AG04450 (cell line): ENCODE data around the gene OGFOD3. TPM values are rescaled to one million over a fixed set of nuclear protein-coding genes. Genes with fewer than 3 reads are reported as not detected.
"Not testable (repeated sequence)": the region's sequence is repeated elsewhere in the genome, so short reads cannot be mapped to it uniquely, and the experiment has no call there.

ENCODE experiments used
- CTCF ChIA-PET: fragments of 300-600, 350-600 bp; formaldehyde crosslinking; extraction: SDS; loops from one replicate; lab custom pipeline; 2022; ENCODE audit warnings: antibody characterized with exemption, inconsistent platforms; lab: Charles Lee
- POLR2A ChIA-PET: fragments of 350-600 bp; formaldehyde crosslinking; extraction: SDS; loops from one replicate; lab custom pipeline; 2021; ENCODE audit warnings: antibody characterized with exemption, inconsistent platforms; lab: Yijun Ruan, JAX
- DNase-seq: peaks from one replicate; pipeline ENCODE4 v3.0.0-alpha.2; 2011; ENCODE audit warnings: low read depth, low spot score
- H3K27ac ChIP-seq: one replicate; pipeline ENCODE4 v1.5.1; 2012; ENCODE audit warnings: low read depth, low read length, control low read depth
- H3K27me3 ChIP-seq: one replicate; pipeline ENCODE4 v1.6.0; 2012; ENCODE audit warnings: low read length; ENCODE audit not compliant: control insufficient read depth, insufficient read depth
- H3K4me3 ChIP-seq: 2 replicates; pipeline ENCODE4 v1.5.1; 2011; ENCODE audit warnings: mild to moderate bottlenecking, low read depth, low read length, control low read depth
- H3K9me3 ChIP-seq: 2 replicates; pipeline ENCODE4 v1.5.1; 2012; ENCODE audit warnings: low read length; ENCODE audit not compliant: control insufficient read depth, insufficient read depth
- polyA plus RNA-seq: library from polyadenylated mRNA; depleted of rRNA; stranded (reverse); fragments of >200 nt; gene quantifications from 2 replicates; pipeline ENCODE4 v1.2.3, GENCODE V29; 2011
- TF ChIP-seq, protein P1 (sequence below): IDR thresholded peaks from 2 replicates; pipeline ENCODE4 v1.5.1; 2011; ENCODE audit warnings: low read depth, low read length, control low read depth, inconsistent platforms

The OGFOD3 gene
- polyA plus RNA-seq, 1 experiment = 22.8 TPM

DNA sequence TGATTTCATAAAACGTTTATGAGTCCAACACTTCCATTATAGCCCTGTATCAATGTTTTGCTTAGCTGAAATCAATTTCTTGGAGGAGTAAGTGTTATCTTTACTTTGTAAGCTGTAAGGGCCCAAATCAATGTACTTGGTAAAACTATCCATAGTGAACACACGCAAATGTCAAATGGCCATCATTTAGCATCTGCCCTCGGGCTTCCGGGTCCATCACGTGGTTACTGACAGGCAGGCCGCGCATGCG, 39.5 kb upstream of the OGFOD3 start:
- TF ChIP-seq, protein P1, sequence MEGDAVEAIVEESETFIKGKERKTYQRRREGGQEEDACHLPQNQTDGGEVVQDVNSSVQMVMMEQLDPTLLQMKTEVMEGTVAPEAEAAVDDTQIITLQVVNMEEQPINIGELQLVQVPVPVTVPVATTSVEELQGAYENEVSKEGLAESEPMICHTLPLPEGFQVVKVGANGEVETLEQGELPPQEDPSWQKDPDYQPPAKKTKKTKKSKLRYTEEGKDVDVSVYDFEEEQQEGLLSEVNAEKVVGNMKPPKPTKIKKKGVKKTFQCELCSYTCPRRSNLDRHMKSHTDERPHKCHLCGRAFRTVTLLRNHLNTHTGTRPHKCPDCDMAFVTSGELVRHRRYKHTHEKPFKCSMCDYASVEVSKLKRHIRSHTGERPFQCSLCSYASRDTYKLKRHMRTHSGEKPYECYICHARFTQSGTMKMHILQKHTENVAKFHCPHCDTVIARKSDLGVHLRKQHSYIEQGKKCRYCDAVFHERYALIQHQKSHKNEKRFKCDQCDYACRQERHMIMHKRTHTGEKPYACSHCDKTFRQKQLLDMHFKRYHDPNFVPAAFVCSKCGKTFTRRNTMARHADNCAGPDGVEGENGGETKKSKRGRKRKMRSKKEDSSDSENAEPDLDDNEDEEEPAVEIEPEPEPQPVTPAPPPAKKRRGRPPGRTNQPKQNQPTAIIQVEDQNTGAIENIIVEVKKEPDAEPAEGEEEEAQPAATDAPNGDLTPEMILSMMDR = no peak
- peak overlapping the region; percentile 95 for H3K27ac ChIP-seq
- ChIA-PET POLR2A (no interaction called here), CTCF (interaction anchor here (1.2 kb wide), 1 partner anchor 97 kb away, joined by 4 read pairs; no protein-coding TSS in a partner anchor)
- no peak for DNase-seq
- H3K27me3 ChIP-seq = no peaks in the 10 kb centered on the region
- peaks cover 8% of the 10 kb centered on the region; the same call in 1 of the 2 replicates for H3K9me3 ChIP-seq
- peak overlapping the region; percentile 82 for H3K4me3 ChIP-seq

- TF ChIP-seq, protein P1 = no peak
- peak overlapping the region; percentile 61 for H3K27ac ChIP-seq
- no peaks in the 10 kb centered on the region for H3K27me3 ChIP-seq
- H3K9me3 ChIP-seq = peaks cover 8% of the 10 kb centered on the region; the same call in 1 of the 2 replicates
- ChIA-PET POLR2A (no interaction called here), CTCF (interaction anchor here (1.2 kb wide), 1 partner anchor 97 kb away, joined by 4 read pairs; no protein-coding TSS in a partner anchor)
- peak overlapping the region; percentile 82 for H3K4me3 ChIP-seq
- no peak for DNase-seq
Measured at GRCh38 chr17:82457073-82457928, 38.9 kb upstream of the OGFOD3 start.

GRCh38 chr17:82453706-82454105, 35.3 kb upstream of the OGFOD3 start:
- CTCF ChIA-PET, DNase-seq, H3K27me3 ChIP-seq, H3K27ac ChIP-seq, H3K4me3 ChIP-seq, POLR2A ChIA-PET: not testable (repeated sequence)
- peaks cover 13% of the 10 kb centered on the region; the same call in 1 of the 2 replicates for H3K9me3 ChIP-seq

DNA sequence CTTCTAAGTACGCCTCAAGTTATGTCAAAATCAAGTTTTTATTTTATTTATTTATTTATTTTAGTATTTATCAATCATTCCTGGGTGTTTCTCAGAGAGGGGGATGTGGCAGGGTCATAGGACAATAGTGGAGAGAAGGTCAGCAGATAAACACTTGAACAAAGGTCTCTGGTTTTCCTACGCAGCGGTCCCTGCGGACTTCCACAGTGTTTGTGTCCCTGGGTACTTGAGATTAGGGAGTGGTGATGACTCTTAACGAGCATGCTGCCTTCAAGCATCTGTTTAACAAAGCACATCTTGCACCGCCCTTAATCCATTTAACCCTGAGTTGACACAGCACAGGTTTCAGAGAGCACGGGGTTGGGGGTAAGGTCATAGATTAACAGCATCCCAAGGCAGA, 34.8 kb upstream of the OGFOD3 start:
- H3K27me3 ChIP-seq, H3K27ac ChIP-seq, DNase-seq, CTCF ChIA-PET, POLR2A ChIA-PET, H3K4me3 ChIP-seq: not testable (repeated sequence)
- peaks cover 13% of the 10 kb centered on the region; the same call in 1 of the 2 replicates for H3K9me3 ChIP-seq

GRCh38 chr17:82452162-82452561, 33.8 kb upstream of the OGFOD3 start:
- TF ChIP-seq, protein P1 = no peak
- no peaks in the 10 kb centered on the region for H3K27me3 ChIP-seq
- peaks cover 13% of the 10 kb centered on the region; the same call in 1 of the 2 replicates for H3K9me3 ChIP-seq
- H3K4me3 ChIP-seq = no peak overlapping the region
- CTCF ChIA-PET = no interaction called here
- no peak for DNase-seq
- POLR2A ChIA-PET = no interaction called here
- H3K27ac ChIP-seq = no peak overlapping the region
